Spinal cord (tissue), 4 donors: ENCODE results near the gene KCNK4. TPM values are rescaled to one million over a fixed set of nuclear protein-coding genes. Genes with fewer than 3 reads are reported as not detected.

Experiments used
- polyA plus RNA-seq, 2 donors: library from polyadenylated mRNA; unstranded; fragments of 120-200 nt; gene quantifications; one replicate each; pipeline ENCODE4 v1.2.1, GENCODE V29; 2013; ENCODE audit not compliant: insufficient read length in 2 of 2
- small RNA-seq: library from RNA; depleted of rRNA; stranded (forward); fragments of <200 nt; gene quantifications from one replicate; pipeline ENCODE3, GENCODE V24; 2014; ENCODE audit warnings: low replicate concordance
- total RNA-seq, 2 donors: library from RNA; depleted of rRNA in 1 of 2; stranded (reverse); fragments of 120-200 nt in 1 of 2; fragments of >200 nt in 1 of 2; gene quantifications; one replicate each; pipeline versions ENCODE4 v1.2.3 to v1.2.4, GENCODE V29; 2013 to 2014

Gene KCNK4
- total and polyA plus RNA-seq, 4 donors = 1.0 to 7.8 (median 4.8) TPM

Small RNA genes within 50 kb of the gene (small RNA-seq; reads per million reads assigned to genes)
- gene MIR7155 (0.06 reads per million), gene RF00019 (not detected)

Other genes starting within 250 kb of the KCNK4 start
- gene MACROD1, start 125.2 kb upstream of the KCNK4 start, total RNA-seq = 10 to 100 TPM; 10.6 to 18.9 TPM
- 10 to 100 TPM; 28.8 to 31.6 TPM for gene MACROD1, start 125.2 kb upstream of the KCNK4 start, polyA plus RNA-seq
- 100 to 1,000 TPM in 1 of 2 donors, 10 to 100 TPM in 1; 99.0 to 119 TPM for gene STIP1, start 105.1 kb upstream of the KCNK4 start, total RNA-seq
- gene STIP1, start 105.1 kb upstream of the KCNK4 start, polyA plus RNA-seq = 100 to 1,000 TPM; 170 to 184 TPM
- 1 to 10 TPM; 5.1 to 5.7 TPM for gene FERMT3, start 84.6 kb upstream of the KCNK4 start, total RNA-seq
- gene FERMT3, start 84.6 kb upstream of the KCNK4 start, polyA plus RNA-seq = 1 to 10 TPM; 6.0 to 8.2 TPM
- 10 to 100 TPM; 10.0 to 45.6 TPM for gene TRPT1, start 65.1 kb upstream of the KCNK4 start, total RNA-seq
- gene TRPT1, start 65.1 kb upstream of the KCNK4 start, polyA plus RNA-seq = 10 to 100 TPM; 38.8 to 44.6 TPM
- gene NUDT22, start 65.0 kb upstream of the KCNK4 start, total RNA-seq = 10 to 100 TPM; 20.3 to 41.3 TPM
- gene NUDT22, start 65.0 kb upstream of the KCNK4 start, polyA plus RNA-seq = 10 to 100 TPM; 30.6 to 35.1 TPM
- 10 to 100 TPM; 14.7 to 18.5 TPM for gene DNAJC4, start 60.8 kb upstream of the KCNK4 start, total RNA-seq
- gene DNAJC4, start 60.8 kb upstream of the KCNK4 start, polyA plus RNA-seq = 10 to 100 TPM; 71.3 to 77.4 TPM
- gene VEGFB, start 56.7 kb upstream of the KCNK4 start, total RNA-seq = 10 to 100 TPM; 46.8 to 94.2 TPM
- 100 to 1,000 TPM; 252 to 255 TPM for gene VEGFB, start 56.7 kb upstream of the KCNK4 start, polyA plus RNA-seq
- 10 to 100 TPM; 43.6 to 94.7 TPM for gene FKBP2, start 50.2 kb upstream of the KCNK4 start, total RNA-seq
- 100 to 1,000 TPM; 109 to 120 TPM for gene FKBP2, start 50.2 kb upstream of the KCNK4 start, polyA plus RNA-seq
- gene PPP1R14B, start 44.4 kb upstream of the KCNK4 start, total RNA-seq = 100 to 1,000 TPM in 1 of 2 donors, 10 to 100 TPM in 1; 22.5 to 127 TPM
- gene PPP1R14B, start 44.4 kb upstream of the KCNK4 start, polyA plus RNA-seq = 100 to 1,000 TPM; 117 to 127 TPM
- 10 to 100 TPM; 12.7 to 16.9 TPM for gene PLCB3, start 39.8 kb upstream of the KCNK4 start, total RNA-seq
- 10 to 100 TPM; 14.0 to 15.0 TPM for gene PLCB3, start 39.8 kb upstream of the KCNK4 start, polyA plus RNA-seq
- 100 to 1,000 TPM in 1 of 2 donors, 10 to 100 TPM in 1; 41.5 to 123 TPM for gene BAD, start 6.6 kb upstream of the KCNK4 start, total RNA-seq
- 100 to 1,000 TPM in 1 of 2 donors, 10 to 100 TPM in 1; 97.7 to 104 TPM for gene BAD, start 6.6 kb upstream of the KCNK4 start, polyA plus RNA-seq
- gene GPR137, start 5.5 kb upstream of the KCNK4 start, total RNA-seq = 10 to 100 TPM in 1 of 2 donors, 1 to 10 TPM in 1; 7.1 to 21.5 TPM
- gene GPR137, start 5.5 kb upstream of the KCNK4 start, polyA plus RNA-seq = 100 to 1,000 TPM in 1 of 2 donors, 10 to 100 TPM in 1; 90.9 to 100 TPM
- gene CATSPERZ, start 9.1 kb downstream of the KCNK4 start, total RNA-seq = under 1 TPM; 0.50 to 0.69 TPM
- gene CATSPERZ, start 9.1 kb downstream of the KCNK4 start, polyA plus RNA-seq = 1 to 10 TPM; 1.4 to 1.6 TPM
- 10 to 100 TPM in 1 of 2 donors, 1 to 10 TPM in 1; 8.3 to 21.3 TPM for gene ESRRA, start 14.2 kb downstream of the KCNK4 start, total RNA-seq
- gene ESRRA, start 14.2 kb downstream of the KCNK4 start, polyA plus RNA-seq = 10 to 100 TPM; 21.7 to 28.0 TPM
- gene TRMT112, start 26.3 kb downstream of the KCNK4 start, total RNA-seq = 100 to 1,000 TPM in 1 of 2 donors, 10 to 100 TPM in 1; 84.2 to 343 TPM
- gene TRMT112, start 26.3 kb downstream of the KCNK4 start, polyA plus RNA-seq = 100 to 1,000 TPM; 133 to 153 TPM
- gene PRDX5, start 26.8 kb downstream of the KCNK4 start, total RNA-seq = 100 to 1,000 TPM; 115 to 316 TPM
- gene PRDX5, start 26.8 kb downstream of the KCNK4 start, polyA plus RNA-seq = 100 to 1,000 TPM; 353 to 369 TPM
- gene CCDC88B, start 48.9 kb downstream of the KCNK4 start, total RNA-seq = 1 to 10 TPM; 4.2 to 7.1 TPM
- 1 to 10 TPM; 8.3 to 8.4 TPM for gene CCDC88B, start 48.9 kb downstream of the KCNK4 start, polyA plus RNA-seq
- 10 to 100 TPM; 11.3 to 20.4 TPM for gene RPS6KA4, start 67.9 kb downstream of the KCNK4 start, total RNA-seq
- gene RPS6KA4, start 67.9 kb downstream of the KCNK4 start, polyA plus RNA-seq = 10 to 100 TPM; 20.7 to 27.2 TPM